Glomerular visceral epithelial cell (primary cell): ENCODE data around the gene PRUNE2.

Experiments used
- DNase-seq: peaks from one replicate; pipeline ENCODE4 v3.0.0-alpha.2; 2016; ENCODE audit errors: extremely low spot score

The PRUNE2 gene

DNA sequence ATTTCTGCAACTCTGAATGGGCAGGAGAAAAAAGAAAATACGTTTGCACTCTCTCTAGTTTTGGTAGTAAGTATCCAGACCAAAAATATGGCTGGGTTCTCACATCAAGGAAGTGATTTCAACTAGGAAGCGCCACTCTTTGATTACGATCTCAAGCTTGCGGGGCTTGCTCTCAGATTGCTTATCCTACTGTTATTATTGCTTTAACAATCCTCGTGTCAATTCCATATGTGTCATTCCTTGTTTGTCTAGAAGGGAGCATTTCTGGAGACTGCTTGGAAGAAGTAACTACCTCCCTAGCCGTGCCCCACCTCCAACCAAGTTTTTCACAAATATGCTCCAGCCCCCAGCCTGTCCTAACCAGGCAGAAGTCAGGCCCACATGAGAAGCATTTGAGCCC, 3.5 kb downstream of the PRUNE2 start:
- no peak for DNase-seq

DNA sequence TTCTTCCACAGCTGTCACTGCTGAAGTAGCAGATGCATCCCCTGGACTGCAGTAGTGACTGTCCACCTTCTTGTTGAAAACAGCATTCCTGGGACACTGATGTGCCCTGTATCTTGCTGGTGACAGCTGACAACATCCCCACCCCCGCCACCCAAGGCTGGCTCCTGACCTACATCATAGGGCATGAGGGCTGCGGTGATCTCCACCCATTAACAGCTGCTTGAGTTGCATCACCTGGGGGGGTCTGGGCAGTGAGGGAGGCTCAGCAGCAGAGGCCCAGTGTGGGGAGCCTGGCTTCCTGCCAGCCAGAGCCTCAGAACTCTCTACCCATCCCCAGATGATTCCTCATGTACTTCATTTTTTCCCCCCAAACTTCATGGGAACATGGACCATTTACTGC, 4.1 kb downstream of the PRUNE2 start:
- no peak for DNase-seq

DNA sequence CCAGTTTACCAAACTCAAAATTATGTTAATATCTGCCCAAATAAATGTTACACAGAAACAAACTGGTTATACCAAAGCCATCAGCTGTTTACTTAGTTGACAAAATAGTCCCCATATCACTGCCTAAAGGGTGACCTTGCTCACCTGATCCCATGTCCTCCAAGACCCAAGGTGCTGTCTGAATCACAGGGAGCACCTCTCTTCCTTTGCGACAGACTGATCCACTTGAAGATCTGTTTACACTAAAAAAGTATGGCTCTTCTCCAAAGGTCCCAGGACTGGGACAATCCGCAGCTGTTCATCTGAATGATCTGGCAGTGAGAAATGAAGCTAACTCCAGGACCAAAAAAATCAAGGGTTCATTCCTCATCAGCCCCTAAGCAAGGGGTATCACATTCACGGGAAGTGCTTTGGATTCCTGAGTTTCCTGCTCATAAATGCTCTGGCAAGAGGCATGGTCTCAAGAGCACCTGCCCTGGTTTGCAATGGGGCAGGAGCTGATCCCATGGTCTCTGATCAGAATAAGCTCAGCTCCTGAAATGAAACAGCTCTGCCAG, 5.0 kb downstream of the PRUNE2 start:
- no peak for DNase-seq

DNA sequence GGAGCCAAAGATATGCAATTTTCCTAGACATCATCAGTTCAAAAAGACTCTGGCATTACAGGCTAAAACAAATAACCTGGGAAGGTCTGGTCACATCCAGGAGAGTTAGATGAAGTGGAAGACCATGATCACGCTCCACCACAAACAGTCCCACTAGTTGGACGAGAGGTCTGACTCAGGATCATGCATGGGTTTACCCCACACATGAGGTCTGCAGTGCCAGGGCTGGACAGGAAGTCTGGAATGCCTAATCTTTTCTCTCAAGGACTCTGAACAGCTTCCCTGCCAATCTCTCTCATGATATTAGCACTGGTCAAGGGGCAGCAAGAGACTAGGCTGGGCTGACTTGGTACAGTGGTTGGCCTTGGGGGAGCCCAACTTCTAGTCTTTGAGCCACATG, 7.1 kb downstream of the PRUNE2 start:
- peak; percentile 40 for DNase-seq

DNA sequence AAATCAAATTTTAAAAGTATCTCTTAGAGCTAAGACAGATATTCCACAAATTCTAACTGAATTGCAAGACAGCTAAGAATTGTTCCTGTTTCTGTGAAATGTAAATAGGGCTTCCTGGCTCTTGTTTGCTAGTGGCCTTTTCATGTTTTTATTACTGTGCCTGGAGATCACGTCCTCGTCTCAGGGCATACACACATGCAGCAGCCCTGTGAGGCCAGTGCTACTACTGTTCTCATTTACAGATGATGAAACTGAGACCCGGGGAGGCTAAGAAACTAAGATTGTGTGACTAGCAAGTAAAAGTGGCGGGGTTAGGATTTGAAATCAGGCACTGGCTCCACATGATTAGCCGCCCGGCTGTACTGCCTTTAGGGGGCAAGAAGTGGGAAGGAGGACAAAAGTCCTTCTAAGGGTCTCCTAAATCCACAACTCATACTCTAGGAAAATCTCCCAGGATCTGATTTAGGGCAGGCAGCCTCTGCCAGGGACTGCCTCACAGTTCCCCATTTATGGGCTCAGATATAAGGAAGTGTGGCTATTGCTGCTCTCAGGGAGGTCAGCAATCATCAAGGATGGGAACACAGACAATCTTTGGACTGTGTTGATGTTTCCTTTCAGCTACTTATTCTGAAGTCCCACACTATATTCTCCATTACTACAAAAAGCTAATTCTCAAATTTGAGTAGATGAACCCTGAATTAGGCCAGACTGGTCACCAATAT, 7.9 kb downstream of the PRUNE2 start:
- no peak for DNase-seq

DNA sequence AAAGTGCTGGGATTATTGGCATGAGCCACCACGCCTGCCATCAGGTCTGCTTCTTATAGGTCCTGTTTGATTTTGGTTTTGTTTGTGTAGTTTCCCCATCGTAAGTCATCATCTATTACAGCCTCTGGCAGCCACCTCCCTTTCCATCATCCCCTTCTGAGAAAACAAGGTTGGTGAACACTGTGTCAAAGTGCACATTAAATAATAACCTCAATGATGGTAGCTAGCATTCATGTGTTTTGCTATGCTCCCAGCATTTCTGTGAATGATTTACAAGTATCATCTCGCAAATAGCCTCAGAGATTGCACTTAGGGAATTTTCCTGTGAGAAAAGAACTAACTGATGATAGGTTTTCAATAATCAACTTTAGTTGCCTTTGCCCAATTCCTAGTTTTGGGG, 9.9 kb downstream of the PRUNE2 start:
- DNase-seq, result no peak

DNA sequence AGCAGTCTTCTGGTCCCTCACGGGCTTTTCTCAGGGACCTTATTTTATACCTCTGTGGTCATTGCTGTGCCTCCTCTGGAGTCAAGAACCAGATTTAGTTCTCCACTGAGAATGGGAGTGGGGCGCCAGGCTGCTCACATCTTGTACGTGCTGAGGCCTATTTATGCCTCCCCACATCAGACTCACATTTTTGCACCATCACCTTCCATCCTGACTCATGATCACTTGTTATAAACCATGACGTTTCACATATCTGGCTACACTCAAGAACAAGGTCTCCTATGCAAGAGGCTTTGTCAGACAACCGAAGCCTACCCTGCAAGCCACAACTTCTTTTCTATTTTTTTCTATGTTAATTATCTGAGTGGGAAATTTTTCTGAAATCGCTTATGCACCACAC, 10.7 kb downstream of the PRUNE2 start:
- DNase-seq, result no peak

DNA sequence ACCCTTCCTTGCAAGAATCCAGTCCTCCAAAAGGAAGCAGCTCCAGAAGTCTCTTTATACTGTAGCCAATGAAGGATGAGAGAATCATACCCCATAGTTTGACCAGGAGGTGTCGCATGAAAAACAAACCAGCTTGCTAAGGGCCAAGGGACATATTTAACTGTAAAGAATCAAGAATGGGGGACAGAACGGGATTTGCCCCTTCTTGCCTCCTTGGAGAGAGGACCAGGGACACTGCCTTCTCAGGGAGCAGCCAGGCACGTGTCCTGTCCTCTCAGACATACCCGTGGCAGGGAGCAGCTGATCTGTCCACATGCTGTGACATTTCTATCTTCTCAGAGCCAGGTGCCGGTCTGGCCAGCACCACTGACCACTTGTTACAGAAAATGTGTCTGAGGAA, 11.7 kb downstream of the PRUNE2 start:
- DNase-seq, result no peak

DNA sequence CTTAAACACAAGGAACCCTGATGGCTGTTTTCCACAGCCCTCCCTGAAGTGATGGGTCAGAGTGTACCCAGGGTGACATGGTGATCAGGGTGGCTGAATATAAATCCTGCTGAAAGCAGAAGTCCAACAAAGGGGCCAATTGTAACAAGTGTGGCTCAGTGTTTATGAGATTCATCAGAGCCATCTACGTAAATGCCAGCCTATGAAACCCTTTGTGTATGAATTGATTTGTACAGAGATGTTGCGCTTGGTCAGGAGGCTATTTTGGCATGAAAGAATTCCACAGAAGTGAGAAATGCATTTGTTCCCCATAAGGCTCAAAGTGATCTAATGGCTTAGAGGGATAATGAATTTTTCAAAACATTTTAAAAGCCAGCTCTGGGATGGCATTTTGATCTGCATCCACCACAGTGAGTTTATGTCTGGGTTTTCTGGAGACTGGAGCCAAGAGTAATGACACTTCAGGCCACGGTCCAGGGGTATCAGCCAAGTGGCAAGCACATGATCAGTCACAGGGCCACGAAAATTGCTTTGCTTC, 12.4 kb downstream of the PRUNE2 start:
- DNase-seq, result no peak

DNA sequence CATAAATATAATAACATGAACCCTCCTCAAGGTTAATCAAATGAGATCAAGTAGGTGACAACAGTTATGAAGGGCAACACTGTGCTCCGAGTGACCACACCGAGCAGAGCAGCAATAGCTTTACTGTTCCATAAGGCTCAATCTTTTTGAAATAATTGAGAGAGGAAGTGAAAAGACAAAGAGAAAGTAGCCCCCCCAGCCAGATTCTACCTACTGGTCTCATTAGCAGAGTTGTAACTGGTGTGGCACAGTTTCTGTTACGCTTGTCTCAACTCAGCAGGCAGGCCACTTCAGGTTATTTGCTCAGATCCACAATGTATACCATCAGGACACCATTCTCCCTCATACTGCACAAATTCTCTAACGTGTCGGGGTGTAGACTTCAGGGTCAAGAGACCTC, 14.0 kb downstream of the PRUNE2 start:
- DNase-seq, result no peak

DNA sequence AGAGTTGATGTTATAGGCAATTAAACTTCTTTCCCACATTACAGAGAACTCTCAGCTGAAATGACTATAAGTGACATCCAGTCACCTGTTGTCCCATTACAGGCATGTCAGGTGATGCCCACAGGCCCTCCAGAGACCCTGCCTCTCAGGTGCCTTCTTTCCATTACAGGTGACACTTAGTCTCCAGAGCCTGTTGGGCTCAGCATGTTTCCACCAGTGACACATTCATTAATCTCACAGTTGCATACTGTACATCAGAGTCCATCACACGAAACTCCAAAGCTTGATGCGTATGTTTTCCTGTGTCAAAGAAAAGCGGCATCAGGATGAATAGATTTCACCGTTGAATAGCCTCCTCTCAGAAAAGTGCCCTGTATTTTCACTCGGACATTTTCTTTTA, 14.6 kb downstream of the PRUNE2 start:
- no peak for DNase-seq

DNA sequence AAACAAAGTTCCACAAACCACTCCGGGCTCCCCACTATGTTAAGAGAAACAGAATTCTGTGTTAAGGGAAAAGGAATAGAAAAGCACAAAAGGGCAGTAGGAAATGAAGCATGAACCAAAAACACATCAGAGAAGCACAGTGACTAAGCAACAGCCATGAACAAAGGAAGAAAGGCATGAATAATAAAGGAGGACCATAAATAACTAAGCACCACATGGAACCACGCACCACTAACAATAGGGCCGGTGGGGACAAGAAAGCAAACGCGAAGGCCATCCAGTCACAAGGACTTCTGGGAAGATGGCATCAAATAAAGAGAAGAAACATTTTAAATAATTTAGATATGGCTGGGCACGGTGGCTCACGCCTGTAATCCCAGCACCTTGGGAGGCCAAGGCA, 18.0 kb downstream of the PRUNE2 start:
- no peak for DNase-seq

DNA sequence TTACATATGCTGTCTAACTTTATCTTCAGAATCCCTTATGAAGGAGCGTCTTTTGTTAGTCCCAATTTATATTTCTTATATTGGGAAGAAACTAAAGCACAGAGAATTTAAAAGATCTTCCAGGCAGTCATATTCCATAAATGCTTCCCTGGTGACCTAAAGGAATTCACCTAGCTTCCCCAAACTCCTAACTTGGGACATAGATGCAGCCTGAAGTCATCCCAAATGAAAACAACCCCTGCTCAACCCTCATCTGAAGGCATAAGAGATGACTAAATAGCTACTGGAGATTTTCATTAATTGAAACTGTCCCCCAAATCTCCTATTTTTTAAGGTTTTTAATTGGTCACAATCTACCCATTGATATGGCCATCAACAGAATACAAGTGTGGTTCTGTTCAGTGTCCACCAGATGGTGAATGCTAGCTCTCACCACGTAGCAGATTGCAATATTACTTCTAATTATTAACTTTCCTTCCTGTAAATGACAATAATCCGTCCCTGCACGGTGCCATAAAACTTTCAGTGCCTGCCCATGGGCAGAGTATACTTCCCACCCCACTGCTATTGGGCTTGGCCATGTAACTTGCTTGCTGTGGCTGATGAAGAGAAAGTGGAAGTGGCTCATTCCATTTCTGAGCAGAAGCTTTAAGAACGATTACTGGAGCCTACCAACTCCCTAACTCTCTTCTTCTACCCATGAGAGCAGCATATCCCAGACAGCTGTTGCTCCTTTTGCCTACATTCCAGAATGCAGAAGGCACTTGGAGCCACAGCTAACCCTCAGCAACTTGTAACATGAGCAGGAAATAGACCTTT, 18.7 kb downstream of the PRUNE2 start:
- DNase-seq, result no peak

DNA sequence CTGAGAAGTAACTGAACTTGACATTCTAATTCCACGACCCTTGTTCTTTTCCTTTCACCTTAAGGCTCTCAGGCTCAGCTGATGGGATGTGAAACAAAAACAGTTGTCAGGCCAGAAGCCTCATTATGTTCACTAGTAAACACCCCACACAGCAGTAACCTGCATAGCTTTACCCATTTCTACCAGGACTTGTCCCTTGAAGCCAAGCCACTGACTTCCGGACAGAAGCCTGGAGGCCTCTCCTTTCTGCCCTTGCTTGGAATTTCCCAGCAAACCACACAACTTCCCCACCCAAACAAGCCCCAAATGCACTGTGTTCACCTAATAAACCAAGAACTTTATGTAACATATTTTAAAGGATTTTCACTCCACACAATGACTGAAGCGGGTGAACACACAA, 19.6 kb downstream of the PRUNE2 start:
- peak; percentile 26 for DNase-seq

DNA sequence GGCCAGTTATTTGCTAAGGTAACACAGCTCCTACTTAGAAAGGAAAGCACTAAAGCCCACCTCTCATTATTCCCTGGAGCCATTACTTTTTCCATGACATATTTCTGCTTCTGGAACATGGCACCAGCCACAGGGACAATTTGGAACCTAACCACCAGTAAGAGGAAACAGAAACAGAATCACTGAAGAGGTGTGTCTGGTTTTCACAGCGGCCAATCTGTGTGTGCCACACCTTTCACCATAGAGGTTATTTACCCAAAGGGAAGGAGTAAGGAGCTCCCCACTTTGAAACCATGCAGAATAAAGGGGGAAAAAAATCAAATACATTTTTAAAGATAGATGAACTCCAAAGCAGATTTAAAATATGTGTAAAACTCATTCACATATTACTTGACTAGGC, 21.1 kb downstream of the PRUNE2 start:
- DNase-seq, result no peak

DNA sequence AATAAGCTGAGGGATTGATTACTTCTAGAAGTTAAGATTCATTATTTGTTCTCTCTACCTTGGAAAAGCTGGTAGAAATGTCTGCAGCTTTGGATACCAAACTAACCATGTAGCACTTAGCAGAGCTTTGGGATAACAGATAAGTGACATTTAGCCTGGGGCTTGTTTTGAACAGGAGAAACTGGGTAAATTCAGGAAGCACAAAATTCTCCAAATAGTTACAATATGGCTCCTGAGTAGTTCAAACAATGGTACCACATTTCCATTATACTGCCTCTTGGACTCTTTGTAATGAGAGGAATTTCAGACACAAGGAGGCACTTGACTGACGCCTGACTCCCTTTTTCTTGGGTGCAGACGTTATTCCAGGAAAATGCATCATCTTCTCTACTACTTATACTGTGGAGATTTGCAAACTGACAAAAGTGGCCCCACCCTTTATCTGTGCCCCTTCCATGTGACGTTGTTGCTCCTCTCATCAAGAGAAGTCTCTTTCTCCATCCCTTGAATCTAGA, 22.5 kb downstream of the PRUNE2 start:
- DNase-seq, result no peak

DNA sequence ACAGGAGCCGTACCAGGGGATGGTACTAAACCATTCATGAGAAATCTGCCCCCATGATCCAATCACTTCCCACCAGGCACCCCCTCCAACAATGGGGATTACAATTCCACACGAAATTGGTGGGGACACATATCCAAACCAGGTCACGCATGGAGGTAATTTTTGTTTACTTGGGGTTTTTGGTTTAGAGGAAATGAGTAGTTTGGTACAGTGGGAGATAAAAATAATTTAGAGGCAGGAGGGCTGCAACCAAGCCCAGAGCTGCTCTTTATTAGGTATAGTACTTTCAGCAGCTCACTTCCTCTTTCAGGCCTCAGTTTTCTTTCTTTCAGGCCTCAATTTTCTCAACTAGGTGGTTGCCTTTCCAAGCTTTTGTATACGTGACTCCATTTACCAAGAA, 23.2 kb downstream of the PRUNE2 start:
- DNase-seq, result no peak

DNA sequence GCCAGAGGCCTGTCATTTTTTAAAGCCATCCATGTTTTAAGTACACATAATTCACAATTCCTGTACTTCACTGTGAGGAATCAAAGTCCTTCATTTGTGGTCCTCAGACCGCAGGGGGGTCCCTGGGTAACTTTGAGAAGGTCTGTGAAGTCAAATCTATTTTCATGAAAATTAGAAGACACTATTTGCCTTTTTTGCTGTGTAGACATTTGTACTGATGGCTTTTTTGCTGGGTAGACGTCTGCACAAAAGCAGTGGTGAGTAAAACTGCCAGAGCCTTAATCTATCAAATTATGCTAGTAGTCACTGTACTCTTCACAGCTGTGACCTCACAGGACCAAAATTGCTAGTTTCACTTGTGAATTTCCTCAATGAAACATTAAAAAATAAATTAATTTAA, 25.7 kb downstream of the PRUNE2 start:
- DNase-seq, result no peak

DNA sequence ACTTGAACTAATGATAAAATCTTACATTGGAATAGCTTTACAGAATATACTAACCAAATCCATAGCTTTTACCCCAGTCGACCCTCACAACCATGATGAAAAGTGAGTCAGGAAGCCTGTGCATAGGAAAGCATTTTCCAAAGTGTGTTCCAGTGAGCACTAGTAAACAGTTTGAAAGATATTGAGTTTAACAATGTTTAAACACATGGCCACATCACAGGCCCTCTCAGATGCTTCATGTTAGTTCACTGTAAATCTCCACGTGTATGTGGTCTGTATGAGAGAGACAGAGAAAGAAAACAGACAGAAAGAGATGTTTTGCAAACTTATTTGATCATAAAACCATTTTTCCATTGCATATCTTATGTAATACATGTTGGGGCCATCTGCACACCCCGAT, 27.0 kb downstream of the PRUNE2 start:
- DNase-seq, result no peak

DNA sequence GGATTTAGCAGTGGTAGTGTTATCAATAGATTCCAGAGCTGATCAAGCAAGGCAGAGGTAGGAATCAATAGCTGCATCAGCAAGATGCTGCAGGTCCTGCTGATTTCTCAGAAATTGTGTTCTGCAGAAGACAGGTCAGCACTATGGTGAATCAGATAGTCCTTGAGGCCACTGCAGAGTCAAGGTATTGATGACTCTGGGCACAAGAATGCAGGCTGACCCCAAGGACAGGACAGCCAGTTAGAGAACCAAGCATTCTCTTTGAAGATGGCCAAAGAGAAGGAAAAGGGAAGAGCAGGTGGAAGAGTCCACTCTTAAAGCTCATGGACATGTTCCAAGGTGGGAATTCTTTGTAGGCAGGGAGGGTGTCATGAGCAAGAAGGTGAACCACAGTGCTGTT, 28.0 kb downstream of the PRUNE2 start:
- DNase-seq, result peak; percentile 12

DNA sequence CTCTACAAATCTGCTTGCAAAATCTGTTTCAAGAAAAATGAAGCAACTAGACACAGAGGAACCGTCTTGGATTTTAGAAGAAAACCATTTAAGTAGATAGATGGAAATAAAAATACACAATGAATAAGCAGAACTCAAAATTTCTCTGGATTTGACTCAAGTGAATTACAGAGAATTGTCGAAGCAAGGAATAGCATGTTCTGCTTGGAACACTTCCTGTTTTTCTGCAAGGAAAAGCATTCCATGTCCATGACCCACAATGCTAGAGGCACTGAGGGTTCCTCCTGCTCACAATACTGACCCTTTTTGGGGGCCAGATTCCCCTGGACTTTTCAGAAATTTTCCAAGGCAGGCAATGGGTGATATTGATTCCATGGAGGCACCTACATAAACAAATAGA, 29.8 kb downstream of the PRUNE2 start:
- no peak for DNase-seq

DNA sequence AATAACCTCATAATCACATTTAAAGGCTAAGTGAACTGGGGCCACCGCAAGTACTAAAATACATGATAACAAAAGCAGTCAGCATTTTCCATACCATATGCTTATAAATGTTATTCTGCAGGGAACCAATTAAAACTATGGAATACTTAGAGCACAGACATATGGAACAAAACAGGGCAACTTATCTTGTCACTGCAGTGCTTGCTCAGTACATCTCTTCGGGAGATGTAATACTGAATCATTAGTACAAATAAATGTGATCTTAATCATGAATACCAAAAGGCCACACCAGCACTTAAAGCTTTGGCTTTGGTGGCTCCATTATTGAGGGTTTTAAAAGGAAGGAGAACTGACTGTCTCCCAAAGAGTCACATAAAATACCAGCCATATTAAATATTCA, 32.1 kb downstream of the PRUNE2 start:
- DNase-seq, result no peak
